Neural cell (in vitro differentiated cells): ENCODE results near the gene OR56A5. TPM values are rescaled to one million over a fixed set of nuclear protein-coding genes. Genes with fewer than 3 reads are reported as not detected.

Experiments used
- H2AFZ ChIP-seq: fragments of 200-600, 300-800 bp; sonication (generic), shearing (Covaris generic); 2 replicates; pipeline ENCODE4 v1.6.0; 2014; ENCODE audit warnings: low read depth, mild to moderate bottlenecking, antibody characterized with exemption, low read length, moderate library complexity
- H3F3A ChIP-seq: fragments of 200-600 bp; shearing (Covaris generic); 2 replicates; pipeline ENCODE4 v1.6.1; 2016; ENCODE audit warnings: mild to moderate bottlenecking, moderate library complexity, mixed read lengths, antibody characterized with exemption, low read length; ENCODE audit not compliant: insufficient read depth, poor library complexity, severe bottlenecking
- H3K27ac ChIP-seq: fragments of 200-600, 300-800 bp; sonication (generic), shearing (Covaris generic); 2 replicates; pipeline ENCODE4 v1.5.1; 2014; ENCODE audit warnings: mild to moderate bottlenecking, low read length, moderate library complexity
- H3K27me3 ChIP-seq: fragments of 300-800, 200-600 bp; sonication (generic), shearing (Covaris generic); 2 replicates; pipeline ENCODE4 v1.6.0; 2014; ENCODE audit warnings: mild to moderate bottlenecking, low read depth, low read length, moderate library complexity; ENCODE audit not compliant: insufficient read depth
- H3K36me3 ChIP-seq: fragments of 300-800, 200-600 bp; sonication (generic), shearing (Covaris generic); 2 replicates; pipeline ENCODE4 v1.5.1; 2014; ENCODE audit warnings: mild to moderate bottlenecking, antibody characterized with exemption, low read length, moderate library complexity; ENCODE audit not compliant: insufficient read depth
- H3K4me2 ChIP-seq: fragments of 300-800, 200-600 bp; sonication (generic), shearing (Covaris generic); 2 replicates; pipeline ENCODE4 v1.6.0; 2014; ENCODE audit warnings: mild to moderate bottlenecking, low read length
- H3K4me3 ChIP-seq: fragments of 300-800, 200-600 bp; sonication (generic), shearing (Covaris generic); 2 replicates; pipeline ENCODE4 v1.5.1; 2014; ENCODE audit warnings: mild to moderate bottlenecking, low read length, moderate library complexity
- H3K79me2 ChIP-seq: fragments of 200-600 bp; shearing (Covaris generic); replicated peaks from 2 replicates; pipeline ENCODE4 v1.6.0; 2014; ENCODE audit warnings: mild to moderate bottlenecking, low read length, moderate library complexity; ENCODE audit not compliant: insufficient read depth
- H3K9ac ChIP-seq: fragments of 300-800, 200-600 bp; sonication (generic), shearing (Covaris generic); 2 replicates; pipeline ENCODE4 v1.6.1; 2016; ENCODE audit warnings: mild to moderate bottlenecking, low read length, mixed read lengths
- H3K9me2 ChIP-seq: fragments of 200-600 bp; shearing (Covaris generic); 2 replicates; pipeline ENCODE4 v1.6.1; 2016; ENCODE audit warnings: mild to moderate bottlenecking, low read length, mixed read lengths; ENCODE audit not compliant: insufficient read depth
- H3K9me3 ChIP-seq: fragments of 200-600, 300-800 bp; sonication (generic), shearing (Covaris generic); 2 replicates; pipeline ENCODE4 v1.6.1; 2016; ENCODE audit warnings: mild to moderate bottlenecking, mixed run types, low read length, moderate library complexity, mixed read lengths
- H4K20me1 ChIP-seq: fragments of 200-600 bp; shearing (Covaris generic); 2 replicates; pipeline ENCODE4 v1.6.1; 2016; ENCODE audit warnings: mild to moderate bottlenecking, mixed run types; ENCODE audit not compliant: insufficient read depth
- CTCF ChIP-seq: fragments of 450-650 bp; IDR thresholded peaks from 2 replicates; pipeline ENCODE4 v1.5.1; 2014; ENCODE audit warnings: antibody characterized with exemption, mild to moderate bottlenecking, moderate library complexity; ENCODE audit not compliant: poor library complexity, severe bottlenecking
- EP300 ChIP-seq: fragments of 450-650 bp; conservative IDR thresholded peaks from 2 replicates; pipeline ENCODE4 v1.6.1; 2014; ENCODE audit warnings: antibody characterized with exemption, mild to moderate bottlenecking, moderate library complexity; ENCODE audit not compliant: poor library complexity, severe bottlenecking
- EZH2 ChIP-seq: fragments of 200-600, 300-800 bp; shearing (Covaris generic), sonication (generic); IDR thresholded peaks from 2 replicates; pipeline ENCODE4 v1.6.1; 2014; ENCODE audit warnings: antibody characterized with exemption, low read length, borderline replicate concordance, mild to moderate bottlenecking; ENCODE audit not compliant: insufficient read depth, poor library complexity, severe bottlenecking
- MXI1 ChIP-seq: fragments of 450-650 bp; conservative IDR thresholded peaks from 2 replicates; pipeline ENCODE4 v1.6.1; 2014; ENCODE audit warnings: antibody characterized with exemption, mild to moderate bottlenecking; ENCODE audit not compliant: poor library complexity, severe bottlenecking
- POLR2AphosphoS5 ChIP-seq: IDR thresholded peaks from 2 replicates; pipeline ENCODE4 v1.6.1; 2012
- RAD21 ChIP-seq: fragments of 450-650 bp; conservative IDR thresholded peaks from 2 replicates; pipeline ENCODE4 v1.6.1; 2014; ENCODE audit warnings: antibody characterized with exemption, mild to moderate bottlenecking, moderate library complexity
- REST ChIP-seq: IDR thresholded peaks from 2 replicates; pipeline ENCODE4 v1.6.1; 2012; ENCODE audit warnings: borderline replicate concordance
- SMC3 ChIP-seq: fragments of 450-650 bp; conservative IDR thresholded peaks from 2 replicates; pipeline ENCODE4 v1.6.1; 2014; ENCODE audit warnings: antibody characterized with exemption, mild to moderate bottlenecking, moderate library complexity; ENCODE audit not compliant: poor library complexity
- TAF1 ChIP-seq: IDR thresholded peaks from 2 replicates; pipeline ENCODE4 v1.6.1; 2012; ENCODE audit warnings: low read depth
- polyA plus RNA-seq: library from polyadenylated mRNA; depleted of rRNA; stranded (reverse); fragments of >200 nt; gene quantifications from 2 replicates; pipeline ENCODE4 v1.2.3, GENCODE V29; 2014

Gene OR56A5
- polyA plus RNA-seq, 1 donor from 2014 or later, result not detected

GRCh38 chr11:5929571-5930368 is 38.5 kb downstream of the OR56A5 start:
- no peaks in the 10 kb centered on the region for H3K79me2 ChIP-seq
- no peak overlapping the region for H3K27ac ChIP-seq
- no peaks in the 10 kb centered on the region for H3F3A ChIP-seq
- H3K4me3 ChIP-seq, result no peak overlapping the region
- H2AFZ ChIP-seq, result no peak overlapping the region
- no peaks in the 10 kb centered on the region for H4K20me1 ChIP-seq
- no peaks in the 10 kb centered on the region for H3K9me3 ChIP-seq
- H3K9me2 ChIP-seq, result no peaks in the 10 kb centered on the region
- H3K9ac ChIP-seq, result no peak overlapping the region
- no peak for TF ChIP-seq EZH2
- no peak for TF ChIP-seq EP300
- no peak for TF ChIP-seq REST
- no peak for TF ChIP-seq RAD21
- no peak for TF ChIP-seq TAF1
- no peak for TF ChIP-seq MXI1
- TF ChIP-seq CTCF, result no peak
- H3K36me3 ChIP-seq, result no peaks in the 10 kb centered on the region
- no peaks in the 10 kb centered on the region for H3K27me3 ChIP-seq
- no peak overlapping the region for H3K4me2 ChIP-seq

GRCh38 chr11:5928811-5929210 is 39.5 kb downstream of the OR56A5 start:
- Histone ChIP-seq H3K4me2 (no peak overlapping the region), H3K79me2 (no peaks in the 10 kb centered on the region), H4K20me1 (no peaks in the 10 kb centered on the region), H3K27ac (no peak overlapping the region), H3F3A (no peaks in the 10 kb centered on the region), H3K27me3 (no peaks in the 10 kb centered on the region), H3K4me3 (no peak overlapping the region), H3K9ac (no peak overlapping the region), H2AFZ (no peak overlapping the region), H3K36me3 (no peaks in the 10 kb centered on the region), H3K9me3 (no peaks in the 10 kb centered on the region), H3K9me2 (no peaks in the 10 kb centered on the region)
- TF ChIP-seq SMC3, result no peak
- TF ChIP-seq RAD21, result no peak
- TF ChIP-seq EP300, result no peak
- TF ChIP-seq POLR2AphosphoS5, result no peak
- no peak for TF ChIP-seq CTCF
- no peak for TF ChIP-seq EZH2
- TF ChIP-seq TAF1, result no peak
- TF ChIP-seq MXI1, result no peak
